Activated gamma-delta T cell (primary cell): Measurements from ENCODE around the gene SFXN1.
A peak's percentile ranks its signal among the peaks of the same experiment; 100 is the strongest.
"Not testable (repeated sequence)": the region's sequence is repeated elsewhere in the genome, so short reads cannot be mapped to it uniquely, and the experiment has no call there.

ENCODE experiments used
- DNase-seq: peaks from one replicate; lab custom pipeline; 2025; lab: John Stamatoyannopoulos, UW
- total RNA-seq, 2 donors: gene quantifications; one replicate each; lab custom pipeline; 2026; lab: John Stamatoyannopoulos, UW

Gene SFXN1, protein sequence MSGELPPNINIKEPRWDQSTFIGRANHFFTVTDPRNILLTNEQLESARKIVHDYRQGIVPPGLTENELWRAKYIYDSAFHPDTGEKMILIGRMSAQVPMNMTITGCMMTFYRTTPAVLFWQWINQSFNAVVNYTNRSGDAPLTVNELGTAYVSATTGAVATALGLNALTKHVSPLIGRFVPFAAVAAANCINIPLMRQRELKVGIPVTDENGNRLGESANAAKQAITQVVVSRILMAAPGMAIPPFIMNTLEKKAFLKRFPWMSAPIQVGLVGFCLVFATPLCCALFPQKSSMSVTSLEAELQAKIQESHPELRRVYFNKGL
- 101 to 172 reads per million in 2 donors for total RNA-seq

- DNase-seq, result peak; percentile 57
Measured at GRCh38 chr5:175478384-175479124, at the start of gene SFXN1. TSS of gene SFXN1 (plus strand) at chr5:175478560. CDS start at chr5:175492104, 13,544 bp downstream.

DNA sequence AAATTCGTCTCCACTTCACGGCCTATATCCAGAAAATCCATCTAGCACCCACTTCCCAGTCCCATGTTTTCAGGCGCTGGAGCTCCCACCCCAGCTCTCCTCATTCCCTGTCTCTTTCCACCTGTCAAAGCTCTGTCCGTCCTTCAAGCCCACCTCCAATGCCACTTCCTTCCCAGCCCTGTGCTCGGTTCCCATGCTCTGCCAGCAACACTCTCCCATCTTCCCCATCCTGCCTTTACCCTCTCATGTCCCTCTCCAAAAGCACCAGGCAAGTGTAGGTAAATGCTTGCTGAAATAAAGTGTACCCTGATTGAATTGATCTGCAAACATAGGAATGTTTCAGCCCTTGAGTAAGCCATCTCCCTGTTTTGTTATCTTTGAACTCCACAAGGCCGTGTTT, 43.6 kb upstream of the SFXN1 start:
- no peak for DNase-seq

DNA sequence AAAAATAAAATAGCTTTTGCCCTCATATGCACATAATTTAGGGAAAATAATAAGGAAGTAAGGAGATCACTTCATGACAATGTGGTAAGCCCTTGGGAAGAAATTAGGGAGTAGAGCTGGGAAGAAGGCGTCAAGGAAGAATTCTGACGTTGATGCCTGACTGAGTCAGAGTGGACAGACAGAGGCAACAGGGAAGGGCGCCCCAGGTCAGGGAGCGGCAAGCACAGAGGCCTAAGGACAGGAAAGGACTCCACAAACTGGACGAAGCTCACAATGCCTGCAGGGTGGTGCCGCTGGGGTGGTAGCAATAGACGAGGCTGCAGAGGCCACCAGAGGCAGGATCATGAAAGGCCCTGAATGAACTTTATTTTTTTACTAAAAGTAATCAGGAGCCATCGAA, 42.0 kb upstream of the SFXN1 start:
- DNase-seq, result no peak

GRCh38 chr5:175438234-175438857, 40.0 kb upstream of the SFXN1 start:
- DNase-seq, result no peak

DNA sequence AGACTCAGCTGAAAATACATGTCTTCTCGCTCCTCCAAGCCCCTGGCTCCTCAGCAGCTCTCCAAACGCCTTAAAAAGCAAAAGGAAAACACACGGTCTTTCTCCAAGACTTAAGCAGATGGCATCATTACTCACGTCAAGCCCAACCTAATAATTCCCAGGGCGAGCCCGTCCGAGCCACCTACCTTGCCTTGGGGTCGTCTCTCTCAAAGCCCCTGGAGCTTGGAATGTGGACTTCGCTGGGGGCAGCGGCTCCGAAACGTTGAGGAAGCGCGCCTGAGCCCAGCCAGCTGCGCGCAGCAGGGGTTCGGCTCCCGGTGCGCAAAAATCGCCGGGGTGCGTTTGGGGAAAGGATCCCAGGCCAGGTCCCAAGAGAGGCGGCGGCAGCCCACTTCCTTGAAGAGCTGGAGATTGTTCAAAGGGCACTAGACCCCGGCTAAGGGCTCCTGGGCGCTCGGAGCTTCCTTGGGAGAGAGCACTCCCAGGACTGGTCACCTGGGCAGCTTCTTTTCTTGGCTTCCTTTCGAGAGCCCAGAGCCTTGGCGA, 34.8 kb upstream of the SFXN1 start:
- no peak for DNase-seq

- peak; percentile 22 for DNase-seq
Measured at GRCh38 chr5:175444060-175444904, 34.1 kb upstream of the SFXN1 start, which contains the start of gene DRD1. TSS of gene DRD1 (minus strand) at chr5:175444182. CDS start at chr5:175443099, 1,083 bp downstream.

DNA sequence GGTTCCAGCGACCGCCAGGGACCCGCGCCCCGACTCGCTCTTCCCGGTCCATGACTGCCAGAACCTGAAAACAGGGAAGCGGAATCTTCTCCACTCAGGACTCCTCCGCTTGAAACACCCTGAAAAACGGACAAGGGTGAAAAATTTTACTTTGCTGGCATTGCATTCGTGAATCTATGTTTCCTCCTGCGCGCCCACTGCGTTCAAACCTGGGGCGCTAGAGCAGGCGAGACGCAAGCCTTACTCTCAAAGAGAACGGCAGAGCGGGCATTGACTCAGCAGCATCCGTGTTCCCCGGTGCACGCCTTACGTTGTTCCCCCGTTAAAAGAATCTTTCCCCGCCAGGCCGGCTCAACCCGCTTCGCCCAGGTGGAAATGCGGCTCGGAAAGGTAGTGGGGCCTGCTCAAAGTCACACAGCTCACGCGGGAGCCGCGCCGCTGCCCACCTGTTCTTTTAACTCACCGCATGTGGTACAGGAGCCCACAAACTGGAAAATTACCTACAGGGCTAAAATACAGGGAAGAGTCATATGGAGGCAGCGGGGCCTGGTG, 33.4 kb upstream of the SFXN1 start:
- no peak for DNase-seq

DNA sequence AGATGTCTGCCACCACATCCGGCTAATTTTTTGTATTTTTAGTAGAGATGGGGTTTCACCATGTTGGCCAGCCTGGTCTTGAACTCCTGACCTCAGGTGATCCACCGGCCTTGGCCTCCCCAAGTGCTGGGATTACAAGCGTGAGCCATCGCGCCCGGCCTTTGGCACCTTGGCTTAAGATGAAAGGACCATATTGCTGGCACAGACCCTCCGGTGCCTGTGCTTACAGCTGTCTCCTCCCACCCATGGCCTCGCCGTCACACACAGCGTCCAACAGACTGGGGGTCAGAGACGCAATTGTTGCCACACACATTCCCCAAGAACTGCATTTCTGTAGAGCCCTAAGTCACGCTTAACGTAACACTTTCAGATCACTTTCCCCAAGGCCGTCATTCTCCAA, 32.0 kb upstream of the SFXN1 start:
- DNase-seq, result not testable (repeated sequence)

- DNase-seq, result no peak
Measured at GRCh38 chr5:175447571-175447970, 30.8 kb upstream of the SFXN1 start.

DNA sequence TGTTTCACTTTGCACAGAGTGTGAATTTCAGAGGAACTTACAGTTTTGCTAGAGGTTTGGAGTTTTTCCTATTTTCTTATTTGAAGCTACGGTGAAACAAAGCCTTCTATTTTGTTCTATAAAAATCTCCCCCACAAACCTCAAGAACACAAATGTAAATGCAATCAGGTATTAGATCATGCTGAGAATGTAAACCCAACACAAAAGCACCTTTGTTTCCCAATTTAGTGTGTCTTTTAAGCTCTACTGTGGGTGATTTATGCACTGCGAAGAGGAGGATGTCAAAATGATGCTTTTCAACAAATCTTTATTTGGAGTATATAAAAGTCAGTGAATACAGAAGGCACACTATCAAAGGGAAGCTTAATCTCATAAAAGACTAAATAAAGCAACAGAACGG, 30.1 kb upstream of the SFXN1 start:
- no peak for DNase-seq

GRCh38 chr5:175452166-175452565, 26.2 kb upstream of the SFXN1 start:
- no peak for DNase-seq

DNA sequence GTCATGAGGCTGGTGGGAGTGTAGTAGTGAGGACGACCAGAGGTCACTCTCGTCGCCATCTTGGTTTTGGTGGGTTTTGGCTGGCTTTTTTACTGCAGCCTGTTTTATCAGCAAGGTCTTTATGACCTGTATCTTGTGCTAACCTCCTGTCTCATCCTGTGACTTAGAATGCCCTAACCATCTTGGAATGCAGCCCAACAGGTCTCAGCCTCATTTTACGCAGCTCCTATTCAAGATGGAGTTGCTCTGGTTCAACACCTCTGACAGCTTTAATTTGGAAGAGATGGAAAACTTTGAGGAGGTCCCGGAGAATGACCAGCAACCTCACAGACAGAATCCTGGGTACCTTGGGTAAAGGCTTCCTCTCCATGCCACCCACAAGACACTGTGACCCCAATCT, 24.0 kb upstream of the SFXN1 start:
- not testable (repeated sequence) for DNase-seq

DNA sequence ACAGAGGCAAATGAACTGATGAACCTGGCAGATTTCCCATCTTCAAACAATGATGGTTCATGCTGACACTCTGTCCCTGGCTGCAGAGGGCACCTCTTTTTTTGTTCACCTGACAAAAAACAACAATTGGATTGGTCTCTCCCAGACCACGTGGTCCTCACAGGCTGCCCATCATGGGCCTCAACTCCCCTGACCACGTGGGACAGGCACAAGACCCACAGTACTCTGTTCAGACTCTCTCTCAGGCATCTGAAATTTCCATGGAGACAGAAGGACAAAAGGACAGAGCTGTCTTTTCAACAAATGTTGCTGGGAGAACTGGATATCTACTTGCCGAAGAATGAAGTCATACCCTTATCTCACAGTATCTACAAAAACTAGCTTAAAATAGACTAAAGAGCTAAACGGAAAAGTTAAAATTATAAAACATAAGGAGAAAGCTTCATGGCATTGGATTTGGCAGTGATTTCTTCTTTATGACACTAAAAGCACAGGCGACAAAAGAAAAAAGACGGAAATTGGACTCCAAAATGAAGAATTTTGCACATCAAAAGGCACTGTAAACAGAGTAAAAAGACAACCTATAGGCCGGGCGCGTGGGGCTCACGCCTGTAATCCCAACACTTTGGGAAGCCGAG, 22.1 kb upstream of the SFXN1 start:
- no peak for DNase-seq

- DNase-seq, result no peak
Measured at GRCh38 chr5:175457466-175457865, 20.9 kb upstream of the SFXN1 start.

DNA sequence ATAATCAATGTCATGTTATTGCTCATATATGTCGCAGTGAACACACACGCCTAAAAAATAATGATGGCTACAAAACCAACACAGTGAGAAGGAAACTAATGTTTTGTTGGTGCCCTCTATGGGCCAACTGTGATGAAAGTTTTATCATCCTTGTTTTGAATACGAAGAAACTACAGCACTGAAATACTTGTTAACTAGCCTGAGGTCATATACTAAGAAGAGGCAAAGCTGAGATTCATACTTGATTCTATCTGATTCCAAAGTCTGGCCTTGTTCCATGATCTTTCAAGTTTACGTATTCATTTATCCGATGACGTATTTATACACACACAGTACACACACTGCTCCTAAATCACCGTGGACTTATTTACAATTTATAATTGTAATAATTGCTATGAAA, 18.2 kb upstream of the SFXN1 start:
- DNase-seq, result no peak

DNA sequence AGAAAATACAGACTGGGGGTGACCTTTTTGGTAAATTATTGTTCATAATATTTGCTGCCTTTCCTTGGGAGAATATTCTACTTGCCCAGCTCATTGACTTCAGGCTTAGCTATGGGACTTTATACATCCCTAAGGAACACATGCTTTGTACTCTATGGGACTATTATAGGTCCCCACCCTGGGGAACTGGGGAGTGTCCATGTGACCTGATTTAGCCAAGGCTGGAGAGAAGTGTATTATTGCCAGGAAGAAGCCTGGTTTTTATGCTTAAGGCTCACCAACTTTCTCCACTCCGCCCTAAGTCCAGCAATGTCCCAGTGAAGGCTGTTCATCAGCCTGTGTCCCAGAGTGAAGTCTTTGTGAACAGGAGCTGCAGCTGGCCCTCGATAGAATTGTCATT, 17.8 kb upstream of the SFXN1 start:
- DNase-seq, result no peak

- no peak for DNase-seq
Measured at GRCh38 chr5:175461370-175461769, 17.0 kb upstream of the SFXN1 start.

- DNase-seq, result no peak
Measured at GRCh38 chr5:175463641-175464040, 14.7 kb upstream of the SFXN1 start.

GRCh38 chr5:175464074-175464941, 14.1 kb upstream of the SFXN1 start:
- no peak for DNase-seq

- DNase-seq, result no peak
Measured at GRCh38 chr5:175464942-175465233, 13.5 kb upstream of the SFXN1 start.
